Brain microvascular endothelial cell (primary cell): ENCODE results near the gene GNG13.
"Not testable (repeated sequence)": the region's sequence is repeated elsewhere in the genome, so short reads cannot be mapped to it uniquely, and the experiment has no call there.

Experiments used
- DNase-seq: peaks from one replicate; pipeline ENCODE4 v3.0.0-alpha.2; 2020
- H3K27ac ChIP-seq: fragments of 250-450 bp; sonication (Bioruptor Pico); 2 replicates; pipeline ENCODE4 v1.5.1; 2020; ENCODE audit warnings: mild to moderate bottlenecking, moderate library complexity
- H3K27me3 ChIP-seq: fragments of 250-450 bp; sonication (Bioruptor Pico); replicated peaks from 2 replicates; pipeline ENCODE4 v1.5.1; 2020; ENCODE audit warnings: mild to moderate bottlenecking
- H3K36me3 ChIP-seq: fragments of 250-450 bp; sonication (Bioruptor Pico); replicated peaks from 2 replicates; pipeline ENCODE4 v1.5.1; 2020; ENCODE audit warnings: mild to moderate bottlenecking
- H3K4me3 ChIP-seq: 2 replicates; pipeline ENCODE4 v1.5.1; 2011; ENCODE audit warnings: low read depth, mild to moderate bottlenecking, control low read depth, low read length, moderate library complexity
- CTCF ChIP-seq: IDR thresholded peaks from 2 replicates; pipeline ENCODE4 v1.5.1; 2011; ENCODE audit warnings: low read depth, mild to moderate bottlenecking, moderate library complexity, low read length, control low read depth, inconsistent platforms; ENCODE audit errors: missing control alignments
- in situ Hi-C: cut with HindIII; loops from 2 replicates; pipeline ENCODE4 v1.10.0; 2017; ENCODE audit warnings: low sequenced_read_pairs, low pct_ligation_motif_present

Gene GNG13

GRCh38 chr16:760545-761343 is 39.8 kb downstream of the GNG13 start, which contains the start of gene MSLN:
Gene MSLN (plus strand): TSS chr16:760734. CDS start chr16:762681, 1,947 bp downstream.
- H3K27ac ChIP-seq, result no peak within 1 kb of the TSS

GRCh38 chr16:760065-760464 is 40.5 kb downstream of the GNG13 start:
- no peak overlapping the region for H3K27ac ChIP-seq
- in situ Hi-C loops, result no loop called here
- H3K4me3 ChIP-seq, result no peak overlapping the region
- no peak for TF ChIP-seq CTCF
- H3K27me3 ChIP-seq, result no peaks in the 10 kb centered on the region
- no peak for DNase-seq
- H3K36me3 ChIP-seq, result no peaks in the 10 kb centered on the region

More at GRCh38 chr16:760545-761343, 39.8 kb downstream of the GNG13 start, which contains the start of gene MSLN:
- Histone ChIP-seq H3K4me3 (no peak within 1 kb of the TSS), H3K27me3 (no peaks in the 10 kb centered on the region), H3K36me3 (no peaks in the 10 kb centered on the region)
- no peak for DNase-seq
- in situ Hi-C loops, result no loop called here
- no peak for TF ChIP-seq CTCF

GRCh38 chr16:759110-759910 is 41.2 kb downstream of the GNG13 start:
- H3K27ac ChIP-seq, result no peak overlapping the region
- in situ Hi-C loops, result no loop called here

GRCh38 chr16:756428-756827 is 44.1 kb downstream of the GNG13 start:
- Histone ChIP-seq H3K4me3 (no peak overlapping the region), H3K27me3 (peaks cover 4% of the 10 kb centered on the region), H3K27ac (no peak overlapping the region), H3K36me3 (no peaks in the 10 kb centered on the region)
- in situ Hi-C loops, result no loop called here
- TF ChIP-seq CTCF, result no peak
- DNase-seq, result no peak

More at GRCh38 chr16:759110-759910, 41.2 kb downstream of the GNG13 start:
- Histone ChIP-seq H3K4me3 (no peak overlapping the region), H3K27me3 (no peaks in the 10 kb centered on the region), H3K36me3 (no peaks in the 10 kb centered on the region)
- TF ChIP-seq CTCF, result no peak
- no peak for DNase-seq

GRCh38 chr16:754656-755055 is 45.9 kb downstream of the GNG13 start:
- Histone ChIP-seq H3K27ac (no peak overlapping the region), H3K36me3 (no peaks in the 10 kb centered on the region), H3K4me3 (no peak overlapping the region), H3K27me3 (peaks cover 4% of the 10 kb centered on the region)
- DNase-seq, result no peak
- TF ChIP-seq CTCF, result no peak
- in situ Hi-C loops, result no loop called here

GRCh38 chr16:754121-754607 is 46.4 kb downstream of the GNG13 start:
- H3K27ac ChIP-seq, H3K36me3 ChIP-seq, DNase-seq, H3K4me3 ChIP-seq, in situ Hi-C loops, H3K27me3 ChIP-seq: not testable (repeated sequence)
